H1 (cell line): ENCODE data around the gene ABCD1. TPM values are rescaled to one million over a fixed set of nuclear protein-coding genes. Genes with fewer than 3 reads are reported as not detected.

Experiments used
- BACH1 ChIP-seq: IDR thresholded peaks from 2 replicates; pipeline ENCODE4 v1.6.1; 2012; ENCODE audit warnings: low read length, improper control_type of control experiment
- HDAC2 ChIP-seq, 2 experiments: fragments of 300-600 bp in 1 of 2; sonication (generic) in 1 of 2; IDR thresholded peaks; 2 replicates each; pipeline ENCODE4 v1.6.1; 2011 to 2012; ENCODE audit warnings: low read depth in 2 of 2, low read length in 2 of 2, mild to moderate bottlenecking in 2 of 2, moderate library complexity in 2 of 2, borderline replicate concordance in 1 of 2, inconsistent platforms in 1 of 2
- KDM5A ChIP-seq: fragments of 200-600 bp; IDR thresholded peaks from 2 replicates; pipeline ENCODE4 v1.7.1; 2012; ENCODE audit warnings: mild to moderate bottlenecking, low read length, inconsistent platforms, mixed read lengths
- MAFK ChIP-seq: IDR thresholded peaks from 2 replicates; pipeline ENCODE4 v1.6.1; 2012; ENCODE audit warnings: low read depth, mild to moderate bottlenecking, improper control_type of control experiment, low read length
- POLR2A ChIP-seq, 2 experiments: IDR thresholded peaks; 1 replicate in 1 of 2; 2 replicates in 1 of 2; pipeline ENCODE4 v1.6.1; 2011; ENCODE audit warnings: low read depth in 2 of 2, low read length in 2 of 2, mild to moderate bottlenecking in 2 of 2; ENCODE audit errors: control extremely low read depth in 1 of 2
- SAP30 ChIP-seq: fragments of 300-600 bp; sonication (generic); IDR thresholded peaks from 2 replicates; pipeline ENCODE4 v1.7.1; 2012; ENCODE audit warnings: low read length, moderate library complexity, mild to moderate bottlenecking, inconsistent platforms; ENCODE audit not compliant: insufficient read depth, insufficient replicate concordance
- TBP ChIP-seq: IDR thresholded peaks from 2 replicates; pipeline ENCODE4 v1.6.1; 2011; ENCODE audit warnings: low read depth, low read length, improper control_type of control experiment
- TCF12 ChIP-seq: IDR thresholded peaks from 2 replicates; pipeline ENCODE4 v1.6.1; 2011; ENCODE audit warnings: low read depth, mild to moderate bottlenecking, low read length
- polyA plus RNA-seq, 7 experiments: library from polyadenylated mRNA; depleted of rRNA in 3 of 7; stranded (reverse) in 5 of 7; unstranded in 2 of 7; fragments of >200 nt in 5 of 7; fragments of 200-250 nt in 2 of 7; gene quantifications; 1 replicate in 5 of 7; 2 replicates in 1 of 7; 4 replicates in 1 of 7; pipeline versions ENCODE4 v1.2.1 to v1.2.3, GENCODE V29; 2011 to 2013; ENCODE audit warnings: missing spikeins in 2 of 7, mixed read lengths in 2 of 7
- total RNA-seq: library from RNA; stranded (reverse); fragmentation: NEBNext Ultra II Directional; extraction: Animal tissue kit (Norgen Biotek cat#: 25700); gene quantifications from 2 replicates; pipeline ENCODE4 v1.2.1, GENCODE V29; 2021
- TF ChIP-seq, protein P1 (sequence below): fragments of 300-600 bp; sonication (generic); IDR thresholded peaks from 2 replicates; pipeline ENCODE4 v1.7.1; 2012; ENCODE audit warnings: low read length, moderate library complexity, mild to moderate bottlenecking, inconsistent platforms; ENCODE audit not compliant: insufficient replicate concordance

Gene ABCD1
- total and polyA plus RNA-seq, 2 of the 8 experiments (the other 6 are each of a cell fraction or from before 2014, with no cell fraction given): 3.1 to 6.6 TPM

DNA sequence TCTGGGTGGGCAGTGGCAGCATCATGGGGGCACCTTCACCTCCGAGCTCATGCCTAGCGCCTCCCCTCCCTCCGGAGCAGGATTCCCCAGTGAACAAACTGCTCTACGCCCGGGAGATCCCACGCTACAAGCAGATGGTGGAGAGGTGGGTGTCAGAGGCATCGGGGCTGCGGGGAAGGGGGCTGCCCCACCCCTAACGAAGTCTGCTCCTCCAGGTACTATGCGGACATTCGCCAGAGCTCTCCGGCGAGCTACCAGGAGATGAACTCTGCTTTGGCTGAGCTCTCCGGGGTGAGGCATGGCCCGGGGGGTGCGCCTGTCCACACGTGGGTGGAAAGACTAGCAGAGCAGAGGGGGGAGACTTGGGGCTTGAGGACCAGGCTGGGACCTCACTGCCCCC lies 53.5 kb downstream of the ABCD1 start (continued):
- TF ChIP-seq, protein P1, sequence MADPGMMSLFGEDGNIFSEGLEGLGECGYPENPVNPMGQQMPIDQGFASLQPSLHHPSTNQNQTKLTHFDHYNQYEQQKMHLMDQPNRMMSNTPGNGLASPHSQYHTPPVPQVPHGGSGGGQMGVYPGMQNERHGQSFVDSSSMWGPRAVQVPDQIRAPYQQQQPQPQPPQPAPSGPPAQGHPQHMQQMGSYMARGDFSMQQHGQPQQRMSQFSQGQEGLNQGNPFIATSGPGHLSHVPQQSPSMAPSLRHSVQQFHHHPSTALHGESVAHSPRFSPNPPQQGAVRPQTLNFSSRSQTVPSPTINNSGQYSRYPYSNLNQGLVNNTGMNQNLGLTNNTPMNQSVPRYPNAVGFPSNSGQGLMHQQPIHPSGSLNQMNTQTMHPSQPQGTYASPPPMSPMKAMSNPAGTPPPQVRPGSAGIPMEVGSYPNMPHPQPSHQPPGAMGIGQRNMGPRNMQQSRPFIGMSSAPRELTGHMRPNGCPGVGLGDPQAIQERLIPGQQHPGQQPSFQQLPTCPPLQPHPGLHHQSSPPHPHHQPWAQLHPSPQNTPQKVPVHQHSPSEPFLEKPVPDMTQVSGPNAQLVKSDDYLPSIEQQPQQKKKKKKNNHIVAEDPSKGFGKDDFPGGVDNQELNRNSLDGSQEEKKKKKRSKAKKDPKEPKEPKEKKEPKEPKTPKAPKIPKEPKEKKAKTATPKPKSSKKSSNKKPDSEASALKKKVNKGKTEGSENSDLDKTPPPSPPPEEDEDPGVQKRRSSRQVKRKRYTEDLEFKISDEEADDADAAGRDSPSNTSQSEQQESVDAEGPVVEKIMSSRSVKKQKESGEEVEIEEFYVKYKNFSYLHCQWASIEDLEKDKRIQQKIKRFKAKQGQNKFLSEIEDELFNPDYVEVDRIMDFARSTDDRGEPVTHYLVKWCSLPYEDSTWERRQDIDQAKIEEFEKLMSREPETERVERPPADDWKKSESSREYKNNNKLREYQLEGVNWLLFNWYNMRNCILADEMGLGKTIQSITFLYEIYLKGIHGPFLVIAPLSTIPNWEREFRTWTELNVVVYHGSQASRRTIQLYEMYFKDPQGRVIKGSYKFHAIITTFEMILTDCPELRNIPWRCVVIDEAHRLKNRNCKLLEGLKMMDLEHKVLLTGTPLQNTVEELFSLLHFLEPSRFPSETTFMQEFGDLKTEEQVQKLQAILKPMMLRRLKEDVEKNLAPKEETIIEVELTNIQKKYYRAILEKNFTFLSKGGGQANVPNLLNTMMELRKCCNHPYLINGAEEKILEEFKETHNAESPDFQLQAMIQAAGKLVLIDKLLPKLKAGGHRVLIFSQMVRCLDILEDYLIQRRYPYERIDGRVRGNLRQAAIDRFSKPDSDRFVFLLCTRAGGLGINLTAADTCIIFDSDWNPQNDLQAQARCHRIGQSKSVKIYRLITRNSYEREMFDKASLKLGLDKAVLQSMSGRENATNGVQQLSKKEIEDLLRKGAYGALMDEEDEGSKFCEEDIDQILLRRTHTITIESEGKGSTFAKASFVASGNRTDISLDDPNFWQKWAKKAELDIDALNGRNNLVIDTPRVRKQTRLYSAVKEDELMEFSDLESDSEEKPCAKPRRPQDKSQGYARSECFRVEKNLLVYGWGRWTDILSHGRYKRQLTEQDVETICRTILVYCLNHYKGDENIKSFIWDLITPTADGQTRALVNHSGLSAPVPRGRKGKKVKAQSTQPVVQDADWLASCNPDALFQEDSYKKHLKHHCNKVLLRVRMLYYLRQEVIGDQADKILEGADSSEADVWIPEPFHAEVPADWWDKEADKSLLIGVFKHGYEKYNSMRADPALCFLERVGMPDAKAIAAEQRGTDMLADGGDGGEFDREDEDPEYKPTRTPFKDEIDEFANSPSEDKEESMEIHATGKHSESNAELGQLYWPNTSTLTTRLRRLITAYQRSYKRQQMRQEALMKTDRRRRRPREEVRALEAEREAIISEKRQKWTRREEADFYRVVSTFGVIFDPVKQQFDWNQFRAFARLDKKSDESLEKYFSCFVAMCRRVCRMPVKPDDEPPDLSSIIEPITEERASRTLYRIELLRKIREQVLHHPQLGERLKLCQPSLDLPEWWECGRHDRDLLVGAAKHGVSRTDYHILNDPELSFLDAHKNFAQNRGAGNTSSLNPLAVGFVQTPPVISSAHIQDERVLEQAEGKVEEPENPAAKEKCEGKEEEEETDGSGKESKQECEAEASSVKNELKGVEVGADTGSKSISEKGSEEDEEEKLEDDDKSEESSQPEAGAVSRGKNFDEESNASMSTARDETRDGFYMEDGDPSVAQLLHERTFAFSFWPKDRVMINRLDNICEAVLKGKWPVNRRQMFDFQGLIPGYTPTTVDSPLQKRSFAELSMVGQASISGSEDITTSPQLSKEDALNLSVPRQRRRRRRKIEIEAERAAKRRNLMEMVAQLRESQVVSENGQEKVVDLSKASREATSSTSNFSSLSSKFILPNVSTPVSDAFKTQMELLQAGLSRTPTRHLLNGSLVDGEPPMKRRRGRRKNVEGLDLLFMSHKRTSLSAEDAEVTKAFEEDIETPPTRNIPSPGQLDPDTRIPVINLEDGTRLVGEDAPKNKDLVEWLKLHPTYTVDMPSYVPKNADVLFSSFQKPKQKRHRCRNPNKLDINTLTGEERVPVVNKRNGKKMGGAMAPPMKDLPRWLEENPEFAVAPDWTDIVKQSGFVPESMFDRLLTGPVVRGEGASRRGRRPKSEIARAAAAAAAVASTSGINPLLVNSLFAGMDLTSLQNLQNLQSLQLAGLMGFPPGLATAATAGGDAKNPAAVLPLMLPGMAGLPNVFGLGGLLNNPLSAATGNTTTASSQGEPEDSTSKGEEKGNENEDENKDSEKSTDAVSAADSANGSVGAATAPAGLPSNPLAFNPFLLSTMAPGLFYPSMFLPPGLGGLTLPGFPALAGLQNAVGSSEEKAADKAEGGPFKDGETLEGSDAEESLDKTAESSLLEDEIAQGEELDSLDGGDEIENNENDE: no peak
- no peak for TF ChIP-seq MAFK
- TF ChIP-seq KDM5A: no peak
- no peak for TF ChIP-seq TCF12
- no peak for TF ChIP-seq HDAC2 (IDR thresholded peaks at IDR 0.05; ENCODE audit: borderline replicate concordance in 1 of 2, low read depth in 2 of 2, low read length in 2 of 2)
- TF ChIP-seq POLR2A (IDR thresholded peaks at IDR 0.05; ENCODE audit: control extremely low read depth in 1 of 2, low read depth in 2 of 2, low read length in 2 of 2): no peak
- no peak for TF ChIP-seq SAP30
- no peak for TF ChIP-seq TBP
- no peak for TF ChIP-seq BACH1
- TF ChIP-seq, all 59 proteins: peak for 0
